Gastrocnemius medialis (tissue), 4 donors: ENCODE measurements around the gene CATSPERZ. TPM values are rescaled to one million over a fixed set of nuclear protein-coding genes. Genes with fewer than 3 reads are reported as not detected.

Experiments used
- ATAC-seq, 2 donors: fragments of 150-250 bp; one replicate each; pipeline ENCODE4 v1.9.1; 2016
- DNase-seq, 2 donors: peaks; one replicate each; pipeline ENCODE4 v3.0.0-alpha.2; 2019
- H3K27ac ChIP-seq, 4 donors: fragments of 200-600 bp; sonication (generic); 1 replicate in 1 of 4; 2 replicates in 3 of 4; pipeline ENCODE4 v1.5.1; 2016 to 2018; ENCODE audit warnings: mild to moderate bottlenecking in 2 of 4, moderate library complexity in 1 of 4
- H3K27me3 ChIP-seq, 3 donors: fragments of 200-600 bp; sonication (generic) in 2 of 3; 1 replicate in 1 of 3; 2 replicates in 2 of 3; pipeline versions ENCODE4 v1.5.1 to v1.6.0; 2016 to 2019; ENCODE audit warnings: mild to moderate bottlenecking in 1 of 3, moderate library complexity in 1 of 3
- H3K36me3 ChIP-seq, 2 donors: fragments of 200-600 bp; sonication (generic) in 1 of 2; one replicate each; pipeline ENCODE4 v1.5.1; 2017 to 2018
- H3K4me1 ChIP-seq, 2 donors: fragments of 200-600 bp; sonication (generic) in 1 of 2; one replicate each; pipeline ENCODE4 v1.5.1; 2016 to 2017; ENCODE audit warnings: mild to moderate bottlenecking in 2 of 2
- H3K4me3 ChIP-seq, 4 donors: fragments of 200-600 bp; sonication (generic) in 3 of 4; 1 replicate in 1 of 4; 2 replicates in 3 of 4; pipeline ENCODE4 v1.5.1; 2016 to 2019; ENCODE audit warnings: mild to moderate bottlenecking in 2 of 4
- H3K9me3 ChIP-seq, 3 donors: fragments of 200-600 bp; sonication (generic) in 2 of 3; 1 replicate in 1 of 3; 2 replicates in 2 of 3; pipeline ENCODE4 v1.5.1; 2016 to 2019
- CTCF ChIP-seq, 5 experiments: fragments of 450-650 bp in 3 of 5; fragments of 200-600 bp in 2 of 5; sonication (generic) in 2 of 5; IDR thresholded peaks in 4 of 5; conservative IDR thresholded peaks in 1 of 5; 1 replicate in 4 of 5; 2 replicates in 1 of 5; pipeline ENCODE4 v1.5.1; 2016 to 2019; ENCODE audit warnings: antibody characterized with exemption in 5 of 5, mild to moderate bottlenecking in 3 of 5, moderate library complexity in 3 of 5
- POLR2A ChIP-seq, 2 donors: fragments of 450-650 bp; IDR thresholded peaks; one replicate each; pipeline ENCODE4 v1.6.1; 2017; ENCODE audit warnings: antibody characterized with exemption in 2 of 2, mild to moderate bottlenecking in 2 of 2, moderate library complexity in 2 of 2
- in situ Hi-C, 4 donors: fragments of 200-750 bp; cut with MboI; loops; one replicate each; pipeline versions ENCODE4 v1.15.0 to v1.8.0; 2017; ENCODE audit warnings: low sequenced_read_pairs in 4 of 4
- intact Hi-C: fragments of 100-400 bp; cut with DNase I; formaldehyde crosslinking; loops from one replicate; pipeline ENCODE4 v1.15.1; 2023; ENCODE audit warnings: low total_unique reads
- total RNA-seq, 4 donors: library from RNA; depleted of rRNA; stranded (reverse); fragments of >200 nt; gene quantifications; one replicate each; pipeline versions ENCODE4 v1.1.0 to v1.2.3, GENCODE V29; 2016

CATSPERZ gene
- total RNA-seq, 4 donors from 2014 or later, result not detected

DNA sequence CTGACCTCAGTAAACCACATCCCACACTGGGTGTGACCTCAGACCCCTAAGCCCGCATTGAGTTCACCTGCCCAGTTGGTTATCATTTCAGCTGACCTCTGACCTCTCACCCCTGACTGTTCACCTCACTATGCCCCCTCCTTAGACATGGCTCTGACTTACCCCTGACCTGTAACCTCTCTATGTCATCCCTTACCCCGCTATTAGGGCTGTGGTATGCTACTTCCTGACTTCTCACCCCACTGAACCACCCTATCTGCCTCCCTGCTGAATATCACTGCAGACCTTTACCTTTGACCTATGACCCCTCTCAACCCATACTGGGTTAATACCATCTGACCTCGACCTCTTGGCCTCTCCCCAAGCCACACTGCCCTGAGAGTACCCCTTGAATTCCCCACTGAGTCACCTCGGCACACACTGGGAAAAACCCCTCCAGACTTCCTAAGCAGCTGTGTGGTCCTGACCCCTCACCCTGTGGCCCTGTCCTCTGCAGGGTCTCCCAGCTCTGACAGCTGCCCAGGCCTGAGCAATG lies 40.6 kb upstream of the CATSPERZ start:
- Histone ChIP-seq H3K4me1 (no peaks in the 10 kb centered on the region), H3K27ac (no peak overlapping the region), H3K9me3 (no peaks in the 10 kb centered on the region), H3K36me3 (peaks cover 0 to 44% of the 10 kb centered on the region in 2 donors), H3K4me3 (no peak overlapping the region), H3K27me3 (no peaks in the 10 kb centered on the region)
- no peak for DNase-seq
- TF ChIP-seq POLR2A (IDR thresholded peaks at IDR 0.05), result no peak
- no peak for TF ChIP-seq CTCF (IDR thresholded peaks at IDR 0.05 in 4 of 5, conservative IDR thresholded peaks at IDR 0.05 in 1 of 5)
- in situ Hi-C loops (no loop called here), intact Hi-C loops (no loop called here)
- ATAC-seq, result no peak

DNA sequence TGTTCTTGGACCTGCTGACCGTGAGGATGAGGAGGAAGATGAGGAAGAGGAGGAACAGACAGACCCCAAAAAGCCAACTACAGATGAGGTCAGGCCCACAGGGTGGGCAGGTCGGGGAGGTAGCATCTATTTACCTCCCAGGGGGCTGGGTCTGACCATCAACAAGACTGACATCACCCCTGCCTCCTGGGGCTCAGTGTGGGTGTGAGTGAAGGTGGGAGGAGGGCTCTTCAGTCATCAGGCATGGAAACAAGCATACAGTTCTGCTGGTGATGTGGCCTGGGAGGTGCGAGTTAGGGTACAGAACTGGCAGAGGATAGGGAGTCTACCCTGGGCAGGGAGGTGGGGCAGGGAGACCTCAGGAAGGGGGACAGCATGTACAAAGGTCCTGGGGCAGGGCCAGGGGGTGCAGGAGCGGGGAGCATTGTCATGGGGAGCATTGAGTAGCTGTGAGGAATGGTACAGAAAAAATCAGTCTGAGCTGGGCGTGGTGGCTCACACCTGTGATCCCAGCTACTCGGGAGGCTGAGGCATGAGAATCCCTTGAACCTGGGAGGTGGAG lies 39.9 kb upstream of the CATSPERZ start:
- ATAC-seq, result no peak
- intact Hi-C loops (no loop called here), in situ Hi-C loops (no loop called here)
- no peaks in the 10 kb centered on the region for H3K27me3 ChIP-seq
- H3K4me1 ChIP-seq, result no peaks in the 10 kb centered on the region
- TF ChIP-seq POLR2A (IDR thresholded peaks at IDR 0.05) (no peak), CTCF (IDR thresholded peaks at IDR 0.05 in 4 of 5, conservative IDR thresholded peaks at IDR 0.05 in 1 of 5) (no peak)
- no peaks in the 10 kb centered on the region for H3K9me3 ChIP-seq
- H3K4me3 ChIP-seq, result no peak overlapping the region
- peaks cover 0 to 43% of the 10 kb centered on the region in 2 donors for H3K36me3 ChIP-seq
- H3K27ac ChIP-seq, result no peak overlapping the region
- no peak for DNase-seq

DNA sequence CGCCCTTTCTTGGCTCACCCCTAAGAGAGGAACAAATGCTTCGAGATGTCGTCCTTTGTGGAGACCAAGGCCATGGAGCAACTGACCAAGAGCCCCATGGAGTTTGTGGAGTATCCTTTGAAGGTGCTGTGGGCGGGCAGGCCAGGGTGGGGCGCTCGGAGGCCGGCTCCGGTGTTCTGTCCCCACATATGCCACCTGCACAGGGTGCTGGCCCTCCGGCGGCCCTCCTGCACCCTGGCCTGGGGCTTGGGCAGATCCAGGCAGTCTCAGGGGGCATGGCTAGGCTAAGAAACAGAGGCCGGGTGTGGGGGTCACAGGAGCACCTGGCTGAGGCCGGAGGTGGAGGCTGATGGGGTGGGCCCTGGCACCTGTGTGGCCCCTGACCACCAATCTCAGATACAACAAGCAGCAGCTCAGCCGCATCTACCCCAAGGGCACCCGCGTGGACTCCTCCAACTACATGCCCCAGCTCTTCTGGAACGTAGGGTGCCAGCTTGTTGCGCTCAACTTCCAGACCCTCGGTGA lies 38.5 kb upstream of the CATSPERZ start:
- Histone ChIP-seq H3K9me3 (no peaks in the 10 kb centered on the region), H3K27ac (no peak overlapping the region), H3K4me3 (no peak overlapping the region), H3K27me3 (no peaks in the 10 kb centered on the region), H3K4me1 (no peaks in the 10 kb centered on the region), H3K36me3 (peaks cover 0 to 42% of the 10 kb centered on the region in 2 donors)
- no peak for ATAC-seq
- no peak for TF ChIP-seq POLR2A (IDR thresholded peaks at IDR 0.05)
- TF ChIP-seq CTCF (IDR thresholded peaks at IDR 0.05 in 4 of 5, conservative IDR thresholded peaks at IDR 0.05 in 1 of 5), result no peak
- in situ Hi-C loops (no loop called here), intact Hi-C loops (no loop called here)
- DNase-seq, result no peak

DNA sequence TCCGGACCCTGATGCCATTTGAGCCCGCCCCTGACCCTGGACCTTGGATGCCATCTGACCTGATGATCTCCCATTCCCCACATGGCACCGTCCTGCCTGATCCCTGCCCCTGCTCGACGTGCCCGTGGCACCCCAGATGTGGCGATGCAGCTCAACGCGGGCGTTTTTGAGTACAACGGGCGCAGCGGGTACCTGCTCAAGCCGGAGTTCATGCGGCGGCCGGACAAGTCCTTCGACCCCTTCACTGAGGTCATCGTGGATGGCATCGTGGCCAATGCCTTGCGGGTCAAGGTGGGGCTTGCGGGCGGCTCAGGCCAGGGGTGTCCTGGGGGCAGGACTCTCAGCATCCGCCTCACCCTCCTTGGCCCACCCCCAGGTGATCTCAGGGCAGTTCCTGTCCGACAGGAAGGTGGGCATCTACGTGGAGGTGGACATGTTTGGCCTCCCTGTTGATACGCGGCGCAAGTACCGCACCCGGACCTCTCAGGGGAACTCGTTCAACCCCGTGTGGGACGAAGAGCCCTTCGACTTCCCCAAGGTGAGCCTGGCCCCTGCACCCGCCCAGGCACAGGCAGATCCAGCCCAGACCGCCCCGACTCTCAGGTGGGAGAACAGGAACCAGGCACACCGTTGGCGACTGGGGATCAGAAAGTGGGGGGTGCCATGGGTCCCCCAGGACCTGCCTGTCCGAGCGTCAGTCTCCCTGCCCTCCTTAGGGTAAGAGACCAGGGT lies 37.7 kb upstream of the CATSPERZ start:
- intact Hi-C loops, result no loop called here

More for the DNA sequence above, 37.7 kb upstream of the CATSPERZ start:
- Histone ChIP-seq H3K4me1 (no peaks in the 10 kb centered on the region), H3K27ac (no peak overlapping the region), H3K36me3 (peaks cover 0 to 41% of the 10 kb centered on the region in 2 donors), H3K27me3 (no peaks in the 10 kb centered on the region), H3K4me3 (no peak overlapping the region), H3K9me3 (no peaks in the 10 kb centered on the region)
- ATAC-seq, result no peak
- in situ Hi-C loops, result no loop called here
- no peak for DNase-seq
- TF ChIP-seq POLR2A (IDR thresholded peaks at IDR 0.05) (no peak), CTCF (IDR thresholded peaks at IDR 0.05 in 4 of 5, conservative IDR thresholded peaks at IDR 0.05 in 1 of 5) (no peak)
